Skin of body (tissue), 2 donors: ENCODE measurements around the gene PCDH9. TPM values are rescaled to one million over a fixed set of nuclear protein-coding genes. Genes with fewer than 3 reads are reported as not detected.

Experiments used
- DNase-seq: peaks from one replicate; lab custom pipeline; 2025; lab: John Stamatoyannopoulos, UW
- total RNA-seq: library from RNA; depleted of rRNA; stranded (reverse); fragments of >200 nt; gene quantifications from one replicate; pipeline ENCODE4 v1.2.3, GENCODE V29; 2014

PCDH9 gene
- total RNA-seq, 1 donor from 2014 or later = 5.5 TPM

GRCh38 chr13:66981912-66982311 is 248.2 kb downstream of the PCDH9 start:
- DNase-seq = no peak

- DNase-seq = no peak
These were observed 253.0 kb downstream of the PCDH9 start for GRCh38 chr13:66977161-66977560.

DNA sequence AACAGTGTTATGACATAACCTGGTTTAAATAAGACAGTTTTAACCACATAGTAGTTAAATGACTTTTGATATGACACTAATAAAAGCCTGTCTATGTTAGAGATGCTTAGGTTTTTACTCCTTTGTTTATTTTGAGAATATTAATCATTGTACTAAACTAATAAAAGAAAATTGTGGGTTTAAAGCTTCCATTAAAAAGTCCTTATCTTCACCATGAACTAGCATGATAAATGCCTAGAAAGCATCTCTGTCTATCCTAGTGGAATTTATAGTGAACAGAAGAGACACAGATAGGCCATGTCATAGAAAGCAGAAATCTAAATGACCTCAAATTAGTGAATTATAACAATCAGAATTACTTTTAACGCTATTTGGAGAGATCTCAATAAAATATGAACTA is 255.2 kb downstream of the PCDH9 start:
- no peak for DNase-seq

DNA sequence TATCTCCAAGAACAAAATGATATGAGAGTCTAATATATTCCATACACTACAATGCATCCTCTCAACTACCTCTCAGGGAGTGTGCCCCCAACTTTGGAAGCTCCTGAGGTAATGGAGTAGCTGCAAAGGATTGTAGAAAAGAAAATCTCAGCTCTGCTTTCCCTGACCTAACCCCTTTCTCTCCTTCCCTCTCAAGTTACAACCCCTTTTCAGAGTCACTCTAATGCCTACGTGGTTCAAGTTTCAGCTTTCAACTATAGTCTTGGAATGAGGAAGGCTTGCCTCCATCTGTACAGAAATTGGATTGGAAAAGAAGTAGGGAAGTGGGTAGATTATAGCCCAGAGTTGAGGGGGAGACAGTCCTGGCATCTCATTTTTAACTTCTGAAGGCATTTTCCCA is 256.0 kb downstream of the PCDH9 start:
- no peak for DNase-seq

- DNase-seq = no peak
These were observed 257.5 kb downstream of the PCDH9 start for GRCh38 chr13:66972659-66973058.

- DNase-seq = no peak
These were observed 259.1 kb downstream of the PCDH9 start for GRCh38 chr13:66971004-66971403.

GRCh38 chr13:66969291-66969690 is 260.8 kb downstream of the PCDH9 start:
- DNase-seq = no peak

GRCh38 chr13:66967811-66968597 is 262.1 kb downstream of the PCDH9 start:
- no peak for DNase-seq

DNA sequence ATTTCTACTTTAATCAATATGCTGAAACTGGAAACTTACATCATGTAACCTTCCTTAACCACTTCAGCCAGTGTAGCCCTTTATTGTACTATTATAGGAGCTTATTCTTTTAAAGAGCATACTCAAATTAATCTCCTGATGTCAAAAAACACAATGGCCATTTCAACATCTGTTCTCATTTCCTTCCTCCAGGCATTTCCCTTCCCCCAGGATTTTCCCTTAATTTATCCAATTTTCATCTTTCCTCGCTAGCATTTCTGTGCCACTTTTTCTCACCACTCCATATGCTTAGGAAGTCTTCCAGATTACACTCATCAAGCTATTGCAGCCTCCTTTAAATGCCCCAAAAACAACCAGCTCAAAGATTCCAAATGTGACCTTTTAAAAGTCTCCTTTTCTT is 265.0 kb downstream of the PCDH9 start:
- DNase-seq = no peak

- no peak for DNase-seq
These were observed 267.2 kb downstream of the PCDH9 start for GRCh38 chr13:66962953-66963352.

GRCh38 chr13:66958611-66959010 is 271.5 kb downstream of the PCDH9 start:
- no peak for DNase-seq

GRCh38 chr13:66952507-66952906 is 277.6 kb downstream of the PCDH9 start:
- DNase-seq = no peak

GRCh38 chr13:66951426-66951825 is 278.7 kb downstream of the PCDH9 start:
- no peak for DNase-seq

GRCh38 chr13:66950666-66951065 is 279.5 kb downstream of the PCDH9 start:
- no peak for DNase-seq

GRCh38 chr13:66948910-66949309 is 281.2 kb downstream of the PCDH9 start:
- no peak for DNase-seq

GRCh38 chr13:66943530-66943929 is 286.6 kb downstream of the PCDH9 start:
- no peak for DNase-seq

DNA sequence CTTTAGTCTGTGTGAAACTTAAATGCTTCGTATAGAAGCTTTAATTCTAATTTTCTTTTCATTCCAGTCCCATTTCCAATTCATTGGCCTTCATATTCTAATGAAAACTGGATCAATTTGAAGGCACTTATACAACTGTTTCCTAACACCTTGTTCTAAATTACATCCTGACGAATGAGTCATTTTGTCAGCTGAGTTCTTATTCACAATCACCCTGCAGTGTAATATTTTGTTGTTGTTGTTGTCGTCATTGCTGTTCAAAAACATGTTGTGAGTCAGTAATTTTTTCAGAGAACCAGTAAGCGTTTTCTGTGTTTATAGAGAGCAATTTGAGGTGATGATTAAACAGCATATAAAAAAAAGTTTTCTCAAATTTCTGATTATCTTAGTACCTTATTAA is 290.0 kb downstream of the PCDH9 start:
- DNase-seq = no peak

DNA sequence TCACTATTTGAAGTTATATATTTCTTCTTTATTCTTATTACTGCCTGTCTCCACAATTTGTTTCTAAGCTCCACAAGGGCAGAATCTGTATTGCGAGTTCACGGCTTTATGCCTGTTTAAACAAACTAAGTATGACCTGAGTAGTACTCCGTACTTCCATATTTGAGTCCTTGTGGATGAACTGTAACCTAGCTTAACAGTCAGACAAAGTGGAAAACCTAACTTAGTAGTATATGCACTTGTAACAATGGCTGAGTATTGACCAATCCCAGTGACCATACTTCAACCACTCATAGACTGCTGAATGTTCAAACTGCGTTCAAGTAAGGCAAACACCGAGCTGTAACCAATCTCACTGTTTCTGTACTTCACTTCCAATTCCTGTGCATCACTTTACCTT is 292.7 kb downstream of the PCDH9 start:
- DNase-seq = no peak

DNA sequence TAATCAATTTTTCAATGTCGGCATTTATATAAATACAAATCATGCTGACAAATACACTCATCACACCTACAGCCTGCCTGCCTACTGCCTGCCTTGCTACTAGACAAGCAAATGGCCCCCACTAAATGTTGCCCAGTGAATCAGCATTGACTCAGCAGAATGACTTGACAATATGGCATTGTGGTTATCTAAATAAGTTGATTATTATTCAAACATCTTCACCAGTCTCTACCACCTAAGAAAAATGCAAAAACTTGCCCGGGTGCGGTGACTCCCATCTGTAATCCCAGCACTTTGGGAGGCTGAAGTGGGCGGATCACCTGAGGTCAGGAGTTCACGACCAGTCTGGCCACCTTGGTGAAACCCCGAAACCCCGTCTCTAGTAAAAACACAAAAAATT is 296.1 kb downstream of the PCDH9 start:
- DNase-seq = no peak

DNA sequence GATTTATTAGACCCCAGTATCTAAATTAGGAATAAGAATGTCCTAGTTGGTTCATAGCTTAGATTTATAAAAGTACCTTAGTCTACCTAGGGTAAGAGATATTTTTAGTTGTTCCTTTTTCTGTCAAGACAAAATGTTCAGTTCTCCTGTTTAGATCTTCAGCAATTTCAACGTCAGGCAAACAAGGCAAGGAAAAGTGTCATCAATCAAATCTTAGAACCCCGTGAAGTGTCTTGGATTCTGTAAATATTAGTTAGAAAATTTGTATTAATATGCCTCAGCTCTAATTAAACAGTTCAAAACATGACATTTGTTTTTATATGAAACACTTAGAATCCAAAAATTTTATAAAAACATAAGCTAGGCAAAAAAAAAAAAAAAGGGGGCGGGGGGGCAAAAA is 296.6 kb downstream of the PCDH9 start:
- DNase-seq = no peak

- no peak for DNase-seq
These were observed 302.6 kb downstream of the PCDH9 start for GRCh38 chr13:66927562-66927961.

- no peak for DNase-seq
These were observed 303.1 kb downstream of the PCDH9 start for GRCh38 chr13:66926851-66927524.

- no peak for DNase-seq
These were observed 303.8 kb downstream of the PCDH9 start for GRCh38 chr13:66926200-66926850.
